Vagina (tissue), 2 donors: ENCODE data around the gene C16orf86. TPM values are rescaled to one million over a fixed set of nuclear protein-coding genes. Genes with fewer than 3 reads are reported as not detected.

Experiments used
- DNase-seq, 2 donors: peaks; one replicate each; pipeline ENCODE4 v3.0.0-alpha.2; 2017; ENCODE audit errors: extremely low spot score in 2 of 2
- H3K27ac ChIP-seq: fragments of 200-600 bp; sonication (generic); one replicate; pipeline ENCODE4 v1.5.1; 2019
- H3K27me3 ChIP-seq: fragments of 200-600 bp; sonication (generic); one replicate; pipeline ENCODE4 v1.5.1; 2019
- H3K36me3 ChIP-seq, 2 donors: fragments of 200-600 bp; sonication (generic); one replicate each; pipeline ENCODE4 v1.5.1; 2017 to 2019
- H3K4me1 ChIP-seq: fragments of 200-600 bp; sonication (generic); one replicate; pipeline ENCODE4 v1.5.1; 2019
- H3K4me3 ChIP-seq, 2 donors: fragments of 200-600 bp; sonication (generic); 1 replicate in 1 of 2; 2 replicates in 1 of 2; pipeline ENCODE4 v1.5.1; 2016 to 2019
- H3K9me3 ChIP-seq: fragments of 200-600 bp; sonication (generic); one replicate; pipeline ENCODE4 v1.5.1; 2019
- CTCF ChIP-seq, 3 experiments: fragments of 450-650 bp in 2 of 3; fragments of 200-600 bp in 1 of 3; sonication (generic) in 1 of 3; IDR thresholded peaks; one replicate each; pipeline ENCODE4 v1.5.1; 2017 to 2019; ENCODE audit warnings: antibody characterized with exemption in 3 of 3, mild to moderate bottlenecking in 2 of 3, moderate library complexity in 2 of 3
- POLR2A ChIP-seq, 2 donors: fragments of 450-650 bp; IDR thresholded peaks; one replicate each; pipeline ENCODE4 v1.6.1; 2017; ENCODE audit warnings: antibody characterized with exemption in 2 of 2, mild to moderate bottlenecking in 2 of 2, moderate library complexity in 2 of 2
- POLR2AphosphoS5 ChIP-seq, 2 donors: sonication (generic); formaldehyde crosslinking; IDR thresholded peaks; one replicate each; pipeline ENCODE4 v1.9.0; 2017; ENCODE audit warnings: antibody characterized with exemption in 2 of 2, mild to moderate bottlenecking in 2 of 2, low read depth in 1 of 2; ENCODE audit not compliant: insufficient read depth in 1 of 2
- intact Hi-C: fragments of 100-400 bp; cut with DNase I; formaldehyde crosslinking; loops from one replicate; pipeline ENCODE4 v1.15.1; 2023
- total RNA-seq: library from RNA; depleted of rRNA; stranded (reverse); fragments of >200 nt; gene quantifications from one replicate; pipeline ENCODE4 v1.2.3, GENCODE V29; 2016

C16orf86 gene
- total RNA-seq, 1 donor from 2014 or later = 10.3 TPM

- Histone ChIP-seq H3K9me3 (no peaks in the 10 kb centered on the region), H3K4me3 (no peak overlapping the region), H3K4me1 (no peaks in the 10 kb centered on the region), H3K27ac (no peak overlapping the region), H3K27me3 (no peaks in the 10 kb centered on the region), H3K36me3 (no peaks in the 10 kb centered on the region)
- DNase-seq = no peak
- TF ChIP-seq CTCF (IDR thresholded peaks at IDR 0.05) = no peak
- TF ChIP-seq POLR2AphosphoS5 (IDR thresholded peaks at IDR 0.05; ENCODE audit: insufficient read depth in 1 of 2, low read depth in 1 of 2) = no peak
- no peak for TF ChIP-seq POLR2A (IDR thresholded peaks at IDR 0.05)
- intact Hi-C loops = no loop called here
These were observed 44.0 kb downstream of the C16orf86 start for GRCh38 chr16:67710607-67711006.

GRCh38 chr16:67713647-67714273 lies 47.1 kb downstream of the C16orf86 start:
- no peaks in the 10 kb centered on the region for H3K27me3 ChIP-seq
- H3K4me1 ChIP-seq = peaks cover 19% of the 10 kb centered on the region
- intact Hi-C loops = no loop called here
- H3K36me3 ChIP-seq = no peaks in the 10 kb centered on the region
- TF ChIP-seq POLR2A (IDR thresholded peaks at IDR 0.05) = no peak
- no peak for TF ChIP-seq POLR2AphosphoS5 (IDR thresholded peaks at IDR 0.05; ENCODE audit: insufficient read depth in 1 of 2, low read depth in 1 of 2)
- TF ChIP-seq CTCF (IDR thresholded peaks at IDR 0.05) = no peak
- no peak overlapping the region for H3K4me3 ChIP-seq
- no peak for DNase-seq
- H3K9me3 ChIP-seq = no peaks in the 10 kb centered on the region
- no peak overlapping the region for H3K27ac ChIP-seq

GRCh38 chr16:67714522-67714921 lies 47.9 kb downstream of the C16orf86 start:
- Histone ChIP-seq H3K4me1 (peaks cover 19% of the 10 kb centered on the region), H3K27me3 (no peaks in the 10 kb centered on the region), H3K27ac (no peak overlapping the region), H3K4me3 (no peak overlapping the region), H3K36me3 (no peaks in the 10 kb centered on the region), H3K9me3 (no peaks in the 10 kb centered on the region)
- intact Hi-C loops = no loop called here
- no peak for DNase-seq
- TF ChIP-seq POLR2A (IDR thresholded peaks at IDR 0.05) (no peak), POLR2AphosphoS5 (IDR thresholded peaks at IDR 0.05; ENCODE audit: insufficient read depth in 1 of 2, low read depth in 1 of 2) (no peak), CTCF (IDR thresholded peaks at IDR 0.05) (no peak)

GRCh38 chr16:67716097-67716496 lies 49.5 kb downstream of the C16orf86 start:
- DNase-seq = no peak
- H3K4me1 ChIP-seq = peaks cover 27% of the 10 kb centered on the region
- no peak overlapping the region for H3K4me3 ChIP-seq
- intact Hi-C loops = no loop called here
- TF ChIP-seq CTCF (IDR thresholded peaks at IDR 0.05) (no peak), POLR2AphosphoS5 (IDR thresholded peaks at IDR 0.05; ENCODE audit: insufficient read depth in 1 of 2, low read depth in 1 of 2) (no peak), POLR2A (IDR thresholded peaks at IDR 0.05) (no peak)
- H3K27ac ChIP-seq = no peak overlapping the region
- H3K9me3 ChIP-seq = no peaks in the 10 kb centered on the region
- H3K36me3 ChIP-seq = no peaks in the 10 kb centered on the region
- no peaks in the 10 kb centered on the region for H3K27me3 ChIP-seq

Other genes starting within 250 kb of the C16orf86 start
- gene HSD11B2, start 235.7 kb upstream of the C16orf86 start, total RNA-seq = 30.2 TPM
- gene ATP6V0D1, start 185.7 kb upstream of the C16orf86 start, total RNA-seq = 110 TPM
- not detected for gene AGRP, start 183.3 kb upstream of the C16orf86 start, total RNA-seq
- 54.8 TPM for gene RIPOR1, start 138.0 kb upstream of the C16orf86 start, total RNA-seq
- 43.2 TPM for gene CTCF, start 104.3 kb upstream of the C16orf86 start, total RNA-seq
- 5.6 TPM for gene CARMIL2, start 21.7 kb upstream of the C16orf86 start, total RNA-seq
- gene ACD, start 6.6 kb upstream of the C16orf86 start, total RNA-seq = 38.8 TPM
- gene PARD6A, start 5.9 kb upstream of the C16orf86 start, total RNA-seq = 1.2 TPM
- gene ENKD1, start 64 bp upstream of the C16orf86 start, total RNA-seq = 14.7 TPM
- gene GFOD2, start 52.5 kb downstream of the C16orf86 start, total RNA-seq = 32.7 TPM
- 17.9 TPM for gene RANBP10, start 139.7 kb downstream of the C16orf86 start, total RNA-seq
- gene TSNAXIP1, start 140.1 kb downstream of the C16orf86 start, total RNA-seq = not detected
- gene THAP11, start 175.5 kb downstream of the C16orf86 start, total RNA-seq = 50.6 TPM
- gene NUTF2, start 180.1 kb downstream of the C16orf86 start, total RNA-seq = 131 TPM
- gene CENPT, start 180.9 kb downstream of the C16orf86 start, total RNA-seq = 57.7 TPM
- 71.9 TPM for gene EDC4, start 206.2 kb downstream of the C16orf86 start, total RNA-seq
- not detected for gene NRN1L, start 218.1 kb downstream of the C16orf86 start, total RNA-seq
- 17.4 TPM for gene PSKH1, start 226.4 kb downstream of the C16orf86 start, total RNA-seq